H9 (cell line): Measurements from ENCODE around the gene LMTK3. TPM values are rescaled to one million over a fixed set of nuclear protein-coding genes. Genes with fewer than 3 reads are reported as not detected.

Source experiments
- DNase-seq: peaks from one replicate; pipeline ENCODE4 v3.0.0-alpha.2; 2017
- H2AFZ ChIP-seq: one replicate; pipeline ENCODE4 v1.6.1; 2013; ENCODE audit warnings: mild to moderate bottlenecking, low read length, control low read depth, moderate library complexity
- H2AK5ac ChIP-seq: 2 replicates; pipeline ENCODE4 v1.6.1; 2013; ENCODE audit warnings: low read length, control low read depth, mixed read lengths; ENCODE audit not compliant: insufficient read length
- H2BK120ac ChIP-seq: one replicate; pipeline ENCODE4 v1.6.1; 2013; ENCODE audit warnings: low read depth, mild to moderate bottlenecking, low read length, control low read depth, inconsistent platforms; ENCODE audit not compliant: poor library complexity, severe bottlenecking
- H2BK12ac ChIP-seq: 2 replicates; pipeline ENCODE4 v1.6.1; 2013; ENCODE audit warnings: low read length, control low read depth, mixed read lengths, low read depth; ENCODE audit not compliant: insufficient read length
- H2BK15ac ChIP-seq: 2 replicates; pipeline ENCODE4 v1.6.1; 2013; ENCODE audit warnings: low read depth, low read length, control low read depth
- H2BK20ac ChIP-seq: one replicate; pipeline ENCODE4 v1.6.1; 2013; ENCODE audit warnings: low read depth, mild to moderate bottlenecking, low read length, control low read depth, inconsistent platforms; ENCODE audit not compliant: poor library complexity, severe bottlenecking
- H2BK5ac ChIP-seq: 2 replicates; pipeline ENCODE4 v1.6.1; 2013; ENCODE audit warnings: low read length, control low read depth, mixed read lengths; ENCODE audit not compliant: insufficient read length
- H3K14ac ChIP-seq: 2 replicates; pipeline ENCODE4 v1.6.1; 2013; ENCODE audit warnings: low read length, control low read depth; ENCODE audit not compliant: insufficient read depth
- H3K18ac ChIP-seq: 2 replicates; pipeline ENCODE4 v1.6.1; 2013; ENCODE audit warnings: low read depth, mild to moderate bottlenecking, mixed read lengths, low read length, control low read depth; ENCODE audit not compliant: insufficient read length
- H3K23ac ChIP-seq: 2 replicates; pipeline ENCODE4 v1.6.1; 2013; ENCODE audit warnings: low read length, control low read depth, mixed read lengths, low read depth; ENCODE audit not compliant: insufficient read length
- H3K23me2 ChIP-seq: 2 replicates; pipeline ENCODE4 v1.6.1; 2013; ENCODE audit warnings: low read depth, mild to moderate bottlenecking, mixed read lengths, low read length, control low read depth; ENCODE audit not compliant: insufficient read length, poor library complexity, severe bottlenecking
- H3K27ac ChIP-seq: 2 replicates; pipeline ENCODE4 v1.5.1; 2013; ENCODE audit warnings: low read length, control low read depth, mixed read lengths, low read depth; ENCODE audit not compliant: insufficient read length
- H3K27me3 ChIP-seq: 2 replicates; pipeline ENCODE4 v1.6.1; 2013; ENCODE audit warnings: low read length, control low read depth, inconsistent platforms; ENCODE audit not compliant: insufficient read depth
- H3K4ac ChIP-seq: 2 replicates; pipeline ENCODE4 v1.6.1; 2013; ENCODE audit warnings: low read depth, mild to moderate bottlenecking, control low read depth, inconsistent platforms, low read length, moderate library complexity
- H3K4me1 ChIP-seq: 2 replicates; pipeline ENCODE4 v1.6.1; 2013; ENCODE audit warnings: low read length, control low read depth, inconsistent platforms; ENCODE audit not compliant: insufficient read depth
- H3K4me2 ChIP-seq: 2 replicates; pipeline ENCODE4 v1.6.1; 2013; ENCODE audit warnings: low read length, control low read depth, mixed read lengths; ENCODE audit not compliant: insufficient read length, insufficient read depth
- H3K56ac ChIP-seq: 2 replicates; pipeline ENCODE4 v1.6.1; 2013; ENCODE audit warnings: low read depth, mild to moderate bottlenecking, mixed read lengths, low read length, control low read depth; ENCODE audit not compliant: insufficient read length
- H3K79me1 ChIP-seq: 2 replicates; pipeline ENCODE4 v1.6.1; 2013; ENCODE audit warnings: low read depth, mild to moderate bottlenecking, moderate library complexity, low read length, control low read depth, inconsistent platforms; ENCODE audit not compliant: insufficient read depth, poor library complexity, severe bottlenecking
- H3K79me2 ChIP-seq: 2 replicates; pipeline ENCODE4 v1.6.1; 2013; ENCODE audit warnings: low read length, control low read depth, inconsistent platforms; ENCODE audit not compliant: insufficient read depth
- H3K9ac ChIP-seq: 2 replicates; pipeline ENCODE4 v1.6.1; 2013; ENCODE audit warnings: low read length, control low read depth, mixed read lengths; ENCODE audit not compliant: insufficient read length; ENCODE audit errors: extremely low read depth
- H3K9me3 ChIP-seq: one replicate; pipeline ENCODE4 v1.6.1; 2013; ENCODE audit warnings: low read depth, low read length, inconsistent platforms; ENCODE audit not compliant: control insufficient read depth
- H3T11ph ChIP-seq: one replicate; pipeline ENCODE4 v1.6.1; 2013; ENCODE audit warnings: mild to moderate bottlenecking, low read length, control low read depth, inconsistent platforms
- H4K20me1 ChIP-seq: one replicate; pipeline ENCODE4 v1.6.1; 2013; ENCODE audit not compliant: control insufficient read depth, insufficient read length, insufficient read depth
- H4K5ac ChIP-seq: 2 replicates; pipeline ENCODE4 v1.6.1; 2013; ENCODE audit warnings: low read depth, mild to moderate bottlenecking, mixed read lengths, low read length, control low read depth; ENCODE audit not compliant: insufficient read length
- H4K8ac ChIP-seq: replicated peaks from 2 replicates; pipeline ENCODE4 v1.6.1; 2013; ENCODE audit warnings: low read length, control low read depth, mixed read lengths, low read depth; ENCODE audit not compliant: insufficient read length
- H4K91ac ChIP-seq: 2 replicates; pipeline ENCODE4 v1.6.1; 2013; ENCODE audit warnings: low read depth, mild to moderate bottlenecking, moderate library complexity, mixed read lengths, low read length, control low read depth; ENCODE audit not compliant: insufficient read length
- H3K27ac Mint-ChIP-seq, 3 experiments: 2 replicates in 2 of 3; 3 replicates in 1 of 3; pipeline ENCODE4 v1.8.0; 2020 to 2021; ENCODE audit warnings: mixed read lengths in 3 of 3, mild to moderate bottlenecking in 1 of 3, moderate library complexity in 1 of 3
- H3K27me3 Mint-ChIP-seq: 2 replicates; pipeline ENCODE4 v1.8.0; 2021; ENCODE audit warnings: low read depth, mild to moderate bottlenecking, moderate library complexity, mixed read lengths
- H3K36me3 Mint-ChIP-seq, 3 experiments: 2 replicates in 2 of 3; 3 replicates in 1 of 3; pipeline ENCODE4 v1.8.0; 2020 to 2021; ENCODE audit warnings: low read depth in 3 of 3, mixed read lengths in 3 of 3; ENCODE audit not compliant: insufficient read depth in 1 of 3
- H3K4me1 Mint-ChIP-seq, 2 experiments: 2 replicates each; pipeline ENCODE4 v1.8.0; 2020; ENCODE audit warnings: mixed read lengths in 2 of 2
- H3K4me3 Mint-ChIP-seq, 2 experiments: 2 replicates in 1 of 2; 3 replicates in 1 of 2; pipeline ENCODE4 v1.8.0; 2020 to 2021; ENCODE audit warnings: mild to moderate bottlenecking in 2 of 2, mixed read lengths in 2 of 2, moderate library complexity in 1 of 2
- H3K9me3 Mint-ChIP-seq, 2 experiments: 2 replicates in 1 of 2; 3 replicates in 1 of 2; pipeline ENCODE4 v1.8.0; 2020; ENCODE audit warnings: mild to moderate bottlenecking in 2 of 2, mixed read lengths in 2 of 2, moderate library complexity in 1 of 2
- whole genome bisulfite sequencing: extraction: QIAGEN DNeasy Blood & Tissue Kit; methylation state at CpG from one replicate; pipeline ENCODE4 v1.1.7; 2013; ENCODE audit warnings: missing lambda C conversion rate, low lambda C conversion rate, mixed read lengths; ENCODE audit not compliant: insufficient read length; ENCODE audit errors: extremely low coverage; 5-methylcytosine and 5-hydroxymethylcytosine counted together
- total RNA-seq: library from RNA; stranded (reverse); gene quantifications from 2 replicates; pipeline ENCODE4 v1.2.1, GENCODE V29; 2021
- TF ChIP-seq, protein P1 (sequence below): fragments of 200-600 bp; sonication (generic); conservative IDR thresholded peaks from 3 replicates; pipeline ENCODE4 v1.8.0; 2021; ENCODE audit warnings: antibody characterized with exemption, mild to moderate bottlenecking

LMTK3 gene
- total RNA-seq, 1 experiment from 2014 or later: 14.4 TPM

DNA sequence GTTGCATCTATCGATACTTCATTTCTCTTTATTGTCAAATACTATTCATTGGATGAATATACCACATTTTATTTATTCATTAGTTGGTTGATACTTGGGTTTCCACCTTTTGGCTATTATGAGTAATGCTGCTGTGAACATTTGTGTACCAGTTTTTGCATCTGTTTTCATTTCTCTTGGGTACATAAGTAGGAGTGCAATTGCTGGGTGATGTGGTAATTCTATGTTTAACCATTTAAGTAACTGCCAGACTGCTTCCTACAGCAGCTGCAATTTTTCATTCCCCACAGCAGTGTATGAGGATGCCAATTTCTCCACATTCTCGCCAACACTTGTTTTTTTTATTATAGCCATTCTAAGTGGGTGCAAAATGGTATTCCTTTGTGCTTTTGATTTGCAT lies 53.6 kb downstream of the LMTK3 start:
- Histone ChIP-seq H3K56ac (no peak overlapping the region), H4K20me1 (no peaks in the 10 kb centered on the region), H3K79me1 (no peaks in the 10 kb centered on the region), H3K79me2 (no peaks in the 10 kb centered on the region), H3K9ac (no peak overlapping the region), H3T11ph (no peak overlapping the region), H3K23ac (no peak overlapping the region), H3K9me3 (no peaks in the 10 kb centered on the region), H3K14ac (no peak overlapping the region), H2AFZ (no peak overlapping the region), H3K4ac (no peak overlapping the region), H2BK15ac (no peak overlapping the region), H2AK5ac (no peak overlapping the region), H3K4me2 (no peak overlapping the region), H3K27me3 (no peaks in the 10 kb centered on the region), H2BK120ac (no peak overlapping the region), H3K18ac (no peak overlapping the region), H2BK20ac (no peak overlapping the region), H4K5ac (no peak overlapping the region), H2BK12ac (no peak overlapping the region), H3K23me2 (no peaks in the 10 kb centered on the region), H3K27ac (no peak overlapping the region), H4K8ac (no peak overlapping the region), H2BK5ac (no peak overlapping the region), H3K4me1 (no peaks in the 10 kb centered on the region), H4K91ac (no peak overlapping the region)
- H3K4me1 Mint-ChIP-seq: peaks cover 9% of the 10 kb centered on the region in 2 experiments; a peak in 3 of 4 replicates
- H3K9me3 Mint-ChIP-seq: no peaks in the 10 kb centered on the region; a peak in 1 of 5 replicates
- H3K27me3 Mint-ChIP-seq: no peaks in the 10 kb centered on the region
- H3K27ac Mint-ChIP-seq: no peak overlapping the region
- TF ChIP-seq, protein P1, sequence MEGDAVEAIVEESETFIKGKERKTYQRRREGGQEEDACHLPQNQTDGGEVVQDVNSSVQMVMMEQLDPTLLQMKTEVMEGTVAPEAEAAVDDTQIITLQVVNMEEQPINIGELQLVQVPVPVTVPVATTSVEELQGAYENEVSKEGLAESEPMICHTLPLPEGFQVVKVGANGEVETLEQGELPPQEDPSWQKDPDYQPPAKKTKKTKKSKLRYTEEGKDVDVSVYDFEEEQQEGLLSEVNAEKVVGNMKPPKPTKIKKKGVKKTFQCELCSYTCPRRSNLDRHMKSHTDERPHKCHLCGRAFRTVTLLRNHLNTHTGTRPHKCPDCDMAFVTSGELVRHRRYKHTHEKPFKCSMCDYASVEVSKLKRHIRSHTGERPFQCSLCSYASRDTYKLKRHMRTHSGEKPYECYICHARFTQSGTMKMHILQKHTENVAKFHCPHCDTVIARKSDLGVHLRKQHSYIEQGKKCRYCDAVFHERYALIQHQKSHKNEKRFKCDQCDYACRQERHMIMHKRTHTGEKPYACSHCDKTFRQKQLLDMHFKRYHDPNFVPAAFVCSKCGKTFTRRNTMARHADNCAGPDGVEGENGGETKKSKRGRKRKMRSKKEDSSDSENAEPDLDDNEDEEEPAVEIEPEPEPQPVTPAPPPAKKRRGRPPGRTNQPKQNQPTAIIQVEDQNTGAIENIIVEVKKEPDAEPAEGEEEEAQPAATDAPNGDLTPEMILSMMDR: no peak
- WGBS: no CpG with 5 or more reads among the region's 2 CpGs
- no peak overlapping the region for H3K4me3 Mint-ChIP-seq
- H3K36me3 Mint-ChIP-seq: peaks cover 16 to 59% (median 29%) of the 10 kb centered on the region in 3 experiments; a peak in 6 of 7 replicates
- DNase-seq: no peak
